ENCODE measurements around the gene TYMP.

Gene TYMP

DNA sequence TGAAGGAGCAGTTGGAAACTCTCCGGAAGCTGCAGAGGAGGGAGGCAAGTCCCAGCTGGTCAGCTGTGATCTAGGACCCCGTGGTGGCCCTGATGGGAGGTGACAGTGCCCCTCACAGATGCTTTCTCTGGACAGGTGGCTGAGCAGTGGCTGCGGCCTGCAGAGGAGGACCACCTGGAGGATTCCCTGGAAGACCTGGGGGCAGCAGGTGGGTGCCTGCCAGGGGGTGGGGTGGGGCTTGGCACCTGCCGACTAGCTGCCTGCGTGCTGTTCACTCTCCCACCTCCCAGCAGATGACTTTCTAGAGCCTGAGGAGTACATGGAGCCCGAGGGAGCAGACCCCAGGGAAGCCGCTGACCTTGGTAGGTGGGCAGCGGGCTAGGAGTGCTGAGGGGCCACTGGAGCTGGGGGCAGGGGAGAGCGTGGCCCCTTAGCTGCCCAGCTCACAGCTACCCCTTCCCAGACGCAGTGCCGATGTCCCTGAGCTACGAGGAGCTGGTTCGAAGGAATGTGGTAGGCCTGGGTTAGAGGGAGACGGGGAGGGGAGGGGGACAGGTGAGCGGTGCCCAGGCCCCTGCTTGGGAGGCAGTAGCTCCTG lies 7.5 kb downstream of the TYMP start:
- TF ChIP-seq, protein P1, sequence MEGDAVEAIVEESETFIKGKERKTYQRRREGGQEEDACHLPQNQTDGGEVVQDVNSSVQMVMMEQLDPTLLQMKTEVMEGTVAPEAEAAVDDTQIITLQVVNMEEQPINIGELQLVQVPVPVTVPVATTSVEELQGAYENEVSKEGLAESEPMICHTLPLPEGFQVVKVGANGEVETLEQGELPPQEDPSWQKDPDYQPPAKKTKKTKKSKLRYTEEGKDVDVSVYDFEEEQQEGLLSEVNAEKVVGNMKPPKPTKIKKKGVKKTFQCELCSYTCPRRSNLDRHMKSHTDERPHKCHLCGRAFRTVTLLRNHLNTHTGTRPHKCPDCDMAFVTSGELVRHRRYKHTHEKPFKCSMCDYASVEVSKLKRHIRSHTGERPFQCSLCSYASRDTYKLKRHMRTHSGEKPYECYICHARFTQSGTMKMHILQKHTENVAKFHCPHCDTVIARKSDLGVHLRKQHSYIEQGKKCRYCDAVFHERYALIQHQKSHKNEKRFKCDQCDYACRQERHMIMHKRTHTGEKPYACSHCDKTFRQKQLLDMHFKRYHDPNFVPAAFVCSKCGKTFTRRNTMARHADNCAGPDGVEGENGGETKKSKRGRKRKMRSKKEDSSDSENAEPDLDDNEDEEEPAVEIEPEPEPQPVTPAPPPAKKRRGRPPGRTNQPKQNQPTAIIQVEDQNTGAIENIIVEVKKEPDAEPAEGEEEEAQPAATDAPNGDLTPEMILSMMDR (IDR thresholded peaks at IDR 0.05): no peak

DNA sequence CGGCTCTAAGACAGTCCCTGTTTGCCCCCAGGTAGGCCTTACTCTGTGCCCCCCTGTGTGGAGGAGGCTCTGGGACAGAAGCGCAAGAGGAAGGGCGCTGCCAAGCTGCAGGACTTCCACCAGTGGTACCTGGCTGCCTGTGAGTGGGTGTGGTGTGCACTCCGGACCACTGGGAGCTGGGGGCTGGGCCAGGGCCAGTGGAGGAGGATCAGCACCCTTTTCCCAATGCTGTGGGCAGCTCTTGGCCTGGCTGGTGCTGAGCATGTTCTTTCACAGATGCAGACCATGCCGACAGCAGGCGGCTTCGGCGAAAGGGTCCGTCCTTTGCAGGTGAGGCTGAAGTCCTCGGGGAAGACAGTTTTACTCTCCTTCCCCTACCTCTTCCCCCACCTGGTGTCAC lies 8.1 kb downstream of the TYMP start:
- TF ChIP-seq, protein P1 (IDR thresholded peaks at IDR 0.05): no peak

DNA sequence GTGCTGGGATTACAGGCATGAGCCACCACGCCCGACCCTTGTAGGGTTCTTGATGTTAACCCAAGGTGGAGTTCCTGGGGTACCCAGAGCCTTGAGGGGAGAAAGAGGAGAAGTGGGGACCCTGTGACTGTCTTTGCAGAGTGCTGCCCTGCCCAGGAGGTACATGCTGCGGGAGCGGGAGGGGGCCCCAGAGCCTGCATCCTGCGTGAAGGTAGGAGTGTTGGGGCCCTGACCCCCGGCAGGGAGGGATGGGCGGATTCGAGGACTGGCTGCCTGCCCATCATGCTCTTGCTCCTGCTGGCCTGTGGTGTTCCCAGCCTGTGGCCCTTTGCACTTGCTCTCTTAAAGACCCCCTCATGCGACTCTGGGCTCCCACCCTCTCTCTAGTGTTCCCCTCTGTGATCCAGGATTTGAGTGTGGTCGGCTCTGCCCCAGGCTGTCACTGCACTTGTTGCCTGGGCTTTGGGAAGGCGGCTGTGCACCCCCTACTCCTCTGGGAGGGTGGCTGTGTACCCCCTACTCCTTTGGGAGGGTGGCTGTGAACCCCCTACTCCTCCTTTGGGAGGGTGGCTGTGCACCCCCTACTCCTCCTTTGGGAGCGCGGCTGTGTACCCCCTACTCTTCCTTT lies 8.9 kb downstream of the TYMP start:
- TF ChIP-seq, protein P1 (IDR thresholded peaks at IDR 0.05): no peak

DNA sequence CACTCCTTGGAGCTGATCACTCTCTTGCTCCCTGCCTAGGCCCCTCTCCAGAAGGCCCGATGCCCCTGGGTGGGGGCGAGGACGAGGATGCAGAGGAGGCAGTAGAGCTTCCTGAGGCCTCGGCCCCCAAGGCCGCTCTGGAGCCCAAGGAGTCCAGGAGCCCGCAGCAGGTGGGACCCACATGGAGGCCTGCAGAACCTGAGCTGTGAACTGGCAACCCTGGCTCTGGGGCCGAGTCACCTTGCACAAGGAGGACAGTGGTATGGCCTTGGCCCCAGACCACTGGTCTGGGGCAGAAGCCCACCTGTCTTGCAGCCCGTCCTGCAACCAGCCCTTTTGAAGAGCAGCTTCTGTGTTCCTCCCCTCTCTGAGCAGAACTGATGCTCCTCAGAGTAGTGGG lies 10.7 kb downstream of the TYMP start:
- TF ChIP-seq, protein P1 (IDR thresholded peaks at IDR 0.05): no peak

DNA sequence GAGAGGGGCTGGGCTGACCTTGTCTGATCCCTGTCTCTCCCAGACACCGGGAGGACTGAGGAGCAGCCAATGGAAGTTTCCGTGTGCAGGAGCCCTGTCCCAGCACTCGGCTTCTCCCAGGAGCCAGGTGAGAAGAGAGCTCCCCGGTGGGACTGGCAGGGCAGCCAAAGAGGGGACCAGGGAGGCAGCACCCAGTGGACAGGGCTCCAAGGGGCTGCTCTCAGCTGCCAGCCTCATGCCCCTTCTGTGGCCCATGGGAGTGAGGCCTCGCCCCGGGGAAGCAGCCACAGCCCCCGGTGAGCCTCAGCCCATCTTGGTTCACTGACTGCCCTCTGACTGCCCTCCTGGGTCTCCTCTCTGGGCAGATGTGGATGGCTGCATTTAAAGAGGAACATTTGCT lies 11.2 kb downstream of the TYMP start:
- TF ChIP-seq, protein P1 (IDR thresholded peaks at IDR 0.05): no peak

DNA sequence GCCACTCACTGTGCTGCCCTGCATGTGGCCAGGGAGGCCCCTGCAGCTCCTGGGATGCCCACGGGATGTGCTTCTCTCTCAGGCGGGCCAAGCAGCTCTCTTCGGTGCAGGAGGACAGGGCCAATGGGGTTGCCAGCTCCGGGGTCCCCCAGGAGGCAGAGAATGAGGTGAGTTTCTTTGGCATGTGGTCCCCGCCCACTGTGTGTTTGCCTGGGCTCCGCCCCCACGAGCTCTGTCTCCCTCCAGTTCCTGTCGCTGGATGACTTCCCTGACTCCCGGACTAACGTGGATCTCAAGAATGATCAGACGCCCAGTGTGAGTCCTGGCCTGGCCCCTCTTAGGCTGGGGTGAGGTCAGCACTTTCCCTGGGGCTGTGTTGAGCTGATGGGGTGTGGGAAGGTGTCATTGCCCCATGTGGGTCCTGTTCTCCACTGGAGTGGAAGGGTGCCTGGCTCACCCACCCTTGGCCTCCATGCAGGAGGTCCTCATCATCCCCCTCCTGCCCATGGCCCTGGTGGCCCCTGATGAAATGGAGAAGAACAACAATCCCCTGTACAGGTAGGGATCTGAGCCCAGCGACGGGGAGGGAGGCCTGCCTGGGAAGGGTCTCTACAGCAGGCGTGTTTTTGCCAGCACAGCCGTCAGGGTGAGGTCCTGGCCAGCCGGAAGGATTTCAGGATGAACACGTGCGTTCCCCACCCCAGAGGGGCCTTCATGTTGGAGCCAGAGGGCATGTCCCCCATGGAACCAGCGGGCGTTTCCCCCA lies 12.1 kb downstream of the TYMP start:
- TF ChIP-seq, protein P1 (IDR thresholded peaks at IDR 0.05): no peak

DNA sequence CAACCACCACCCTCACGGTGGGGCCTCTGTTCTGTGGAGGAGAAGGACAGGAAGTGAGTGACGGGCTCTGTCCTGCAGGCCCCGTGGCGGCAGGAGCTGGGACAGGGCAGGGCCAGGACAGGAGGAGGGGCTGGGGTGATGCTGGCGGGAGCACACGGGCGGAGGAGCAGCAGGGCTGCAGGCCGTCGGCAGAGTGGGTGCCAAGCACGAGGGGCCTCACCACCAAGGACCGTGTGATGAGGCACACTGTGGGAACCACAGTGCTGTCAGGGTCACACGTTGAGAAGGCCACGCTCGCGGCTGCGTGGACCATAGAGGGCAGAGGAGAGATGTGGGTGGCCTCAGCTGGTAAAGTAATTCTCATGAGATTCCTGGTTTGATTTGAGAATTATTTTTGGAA lies 12.9 kb downstream of the TYMP start:
- TF ChIP-seq, protein P1 (IDR thresholded peaks at IDR 0.05): no peak

Measured in LNCAP (cell line).